Measurements from ENCODE around the gene RIPOR1. TPM values are rescaled to one million over a fixed set of nuclear protein-coding genes. Genes with fewer than 3 reads are reported as not detected.
A peak's percentile ranks its signal among the peaks of the same experiment; 100 is the strongest.
"Not testable (repeated sequence)": the region's sequence is repeated elsewhere in the genome, so short reads cannot be mapped to it uniquely, and the experiment has no call there.

Gene RIPOR1
- total RNA-seq, 1 donor from 2014 or later: 74.9 TPM

GRCh38 chr16:67517661-67518423 lies 10.8 kb upstream of the RIPOR1 start:
- DNase-seq: no peak

GRCh38 chr16:67518676-67519075 lies 10.0 kb upstream of the RIPOR1 start:
- no peak for DNase-seq

- no peak for DNase-seq
These were observed 9.4 kb upstream of the RIPOR1 start for GRCh38 chr16:67519242-67519641.

GRCh38 chr16:67521095-67521804 lies 7.4 kb upstream of the RIPOR1 start:
- DNase-seq: peak; percentile 98

GRCh38 chr16:67525176-67525860 lies 3.3 kb upstream of the RIPOR1 start:
- DNase-seq: no peak

GRCh38 chr16:67526149-67526791 lies 2.4 kb upstream of the RIPOR1 start:
- no peak for DNase-seq

- DNase-seq: peak; percentile 51
These were observed 397 bp downstream of the RIPOR1 start for GRCh38 chr16:67528870-67529581.

GRCh38 chr16:67529582-67530012 lies 968 bp downstream of the RIPOR1 start:
- DNase-seq: peak; percentile 44

GRCh38 chr16:67530013-67530939 lies 1.6 kb downstream of the RIPOR1 start:
- DNase-seq: peak; percentile 63

GRCh38 chr16:67531247-67531646 lies 2.6 kb downstream of the RIPOR1 start:
- no peak for DNase-seq

GRCh38 chr16:67533024-67533560 lies 4.5 kb downstream of the RIPOR1 start:
- DNase-seq: no peak

- not testable (repeated sequence) for DNase-seq
These were observed 5.4 kb downstream of the RIPOR1 start for GRCh38 chr16:67533987-67534386.

GRCh38 chr16:67534431-67534830 lies 5.8 kb downstream of the RIPOR1 start:
- no peak for DNase-seq

- no peak for DNase-seq
These were observed 6.6 kb downstream of the RIPOR1 start for GRCh38 chr16:67535201-67535600.

- DNase-seq: peak; percentile 84
These were observed 8.6 kb downstream of the RIPOR1 start for GRCh38 chr16:67537270-67537635.

- DNase-seq: peak; percentile 82
These were observed 9.3 kb downstream of the RIPOR1 start for GRCh38 chr16:67537636-67538591.

GRCh38 chr16:67538666-67539101 lies 10.1 kb downstream of the RIPOR1 start:
- peak; percentile 48 for DNase-seq

- peak; percentile 33 for DNase-seq
These were observed 10.6 kb downstream of the RIPOR1 start for GRCh38 chr16:67539271-67539670.

All from dermis blood vessel endothelial cell (primary cell).